Sciatic nerve (tissue), 2 donors: ENCODE results near the gene CA12. TPM values are rescaled to one million over a fixed set of nuclear protein-coding genes. Genes with fewer than 3 reads are reported as not detected.

Experiments
- ATAC-seq: fragments of 200-7000 bp; cut with Tn5 transposase; one replicate; pipeline ENCODE4 v1.9.1; 2020; ENCODE audit warnings: mild to moderate bottlenecking, moderate library complexity
- DNase-seq: peaks from one replicate; pipeline ENCODE4 v3.0.0-alpha.2; 2020; ENCODE audit warnings: low spot score
- intact Hi-C: fragments of 100-400 bp; cut with DNase I; formaldehyde crosslinking; loops from one replicate; pipeline ENCODE4 v1.14.2; 2022
- total RNA-seq: library from RNA; stranded (reverse); fragmentation: NEBNext Ultra II Directional; extraction: Animal tissue kit (Norgen Biotek cat#: 25700); gene quantifications from one replicate; pipeline ENCODE4 v1.2.1, GENCODE V29; 2021
- donor health status: DM: no; HTN: no; CAD: no.
- donor health status: DM: no; HTN: no; CAD: no.

Gene CA12
- total RNA-seq, 1 donor from 2014 or later: 4.0 TPM

GRCh38 chr15:63365273-63365680, 16.4 kb downstream of the CA12 start:
- intact Hi-C loops: no loop called here
- DNase-seq (no peak), ATAC-seq (no peak)

GRCh38 chr15:63364399-63365272, 17.0 kb downstream of the CA12 start:
- DNase-seq: no peak
- ATAC-seq: no peak

GRCh38 chr15:63363292-63363691, 18.4 kb downstream of the CA12 start:
- DNase-seq (no peak), ATAC-seq (no peak)
- intact Hi-C loops: no loop called here

More at GRCh38 chr15:63364399-63365272, 17.0 kb downstream of the CA12 start:
- intact Hi-C loops: no loop called here

- ATAC-seq (no peak), DNase-seq (no peak)
- intact Hi-C loops: no loop called here
Observed at GRCh38 chr15:63362885-63363284, 18.8 kb downstream of the CA12 start.

GRCh38 chr15:63362196-63362595, 19.4 kb downstream of the CA12 start:
- intact Hi-C loops: no loop called here
- DNase-seq (no peak), ATAC-seq (no peak)

GRCh38 chr15:63360170-63360569, 21.5 kb downstream of the CA12 start:
- intact Hi-C loops: no loop called here
- ATAC-seq: no peak
- no peak for DNase-seq

- no peak for ATAC-seq
- no peak for DNase-seq
- intact Hi-C loops: no loop called here
Observed at GRCh38 chr15:63358241-63359029, 23.2 kb downstream of the CA12 start.

GRCh38 chr15:63357731-63358130, 23.9 kb downstream of the CA12 start:
- DNase-seq (no peak), ATAC-seq (no peak)
- intact Hi-C loops: no loop called here

GRCh38 chr15:63357061-63357460, 24.6 kb downstream of the CA12 start:
- intact Hi-C loops: no loop called here

GRCh38 chr15:63354821-63355650, 26.6 kb downstream of the CA12 start:
- no peak for ATAC-seq
- intact Hi-C loops: no loop called here
- DNase-seq: no peak

More at GRCh38 chr15:63357061-63357460, 24.6 kb downstream of the CA12 start:
- DNase-seq (no peak), ATAC-seq (no peak)

GRCh38 chr15:63353887-63354286, 27.8 kb downstream of the CA12 start:
- no peak for ATAC-seq
- intact Hi-C loops: no loop called here
- DNase-seq: no peak

- DNase-seq (no peak), ATAC-seq (no peak)
- intact Hi-C loops: no loop called here
Observed at GRCh38 chr15:63353261-63353660, 28.4 kb downstream of the CA12 start.

- intact Hi-C loops: no loop called here
- no peak for DNase-seq
- ATAC-seq: no peak
Observed at GRCh38 chr15:63352808-63353207, 28.8 kb downstream of the CA12 start.

- ATAC-seq (no peak), DNase-seq (no peak)
- intact Hi-C loops: no loop called here
Observed at GRCh38 chr15:63351170-63351569, 30.5 kb downstream of the CA12 start.

- ATAC-seq (peak; percentile 95), DNase-seq (peak; percentile 77)
- intact Hi-C loops: no loop called here
Observed at GRCh38 chr15:63350178-63350621, 31.4 kb downstream of the CA12 start.

- intact Hi-C loops: no loop called here
- ATAC-seq: no peak
- DNase-seq: no peak
Observed at GRCh38 chr15:63349621-63350020, 32.0 kb downstream of the CA12 start.

- DNase-seq (no peak), ATAC-seq (no peak)
- intact Hi-C loops: no loop called here
Observed at GRCh38 chr15:63349156-63349555, 32.5 kb downstream of the CA12 start.

GRCh38 chr15:63348392-63348791, 33.3 kb downstream of the CA12 start:
- DNase-seq (no peak), ATAC-seq (peak; percentile 45)
- intact Hi-C loops: no loop called here
